LNCaP clone FGC (cell line): ENCODE measurements around the gene CYTH1.

Experiments
- DNase-seq: peaks from one replicate; pipeline ENCODE4 v3.0.0-alpha.2; 2011; ENCODE audit warnings: low read depth
- H3K4me3 ChIP-seq: 2 replicates; pipeline ENCODE4 v1.5.1; 2011; ENCODE audit warnings: mild to moderate bottlenecking, low read depth, low read length, control low read depth
- TF ChIP-seq, protein P1 (sequence below): IDR thresholded peaks from 2 replicates; pipeline ENCODE4 v1.5.1; 2012; ENCODE audit warnings: mild to moderate bottlenecking; ENCODE audit not compliant: control insufficient read depth, insufficient read depth; ENCODE audit errors: extremely low read depth

CYTH1 gene

DNA sequence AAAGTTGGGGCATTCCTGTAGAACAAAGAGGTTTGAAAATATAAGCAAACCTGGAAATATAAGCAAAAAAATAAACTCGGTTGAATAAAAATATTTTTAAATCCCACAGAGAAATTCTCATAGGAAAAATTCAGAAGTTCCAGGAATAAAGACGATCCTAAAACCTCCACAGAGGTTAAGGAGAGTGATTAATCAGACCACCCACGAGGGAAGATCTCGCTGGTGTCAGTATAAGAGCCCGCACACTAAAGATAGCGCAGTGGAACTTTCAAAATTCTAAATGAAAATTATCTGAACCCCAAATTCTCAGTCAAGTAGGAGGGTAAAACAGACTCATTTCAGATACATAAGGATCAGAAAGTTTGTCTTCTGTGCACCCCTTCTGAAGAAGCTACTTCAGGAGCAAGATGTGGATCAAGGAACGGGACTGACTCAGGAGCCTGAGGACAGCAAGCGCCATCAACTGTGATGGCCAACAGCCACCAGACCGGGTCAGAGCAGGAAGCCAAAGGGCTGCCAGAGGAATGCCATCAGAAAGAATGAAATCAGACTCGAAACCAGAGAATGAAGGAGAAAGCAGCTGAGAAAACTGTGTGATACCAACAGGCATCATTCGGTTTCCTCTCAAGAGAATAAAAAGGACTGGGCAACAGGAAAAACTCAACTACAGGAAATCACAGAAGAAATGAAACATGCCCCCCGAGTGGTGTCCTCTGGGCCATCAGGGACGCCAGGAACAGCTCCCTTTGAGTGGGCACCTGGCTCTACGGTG lies 66.9 kb downstream of the CYTH1 start:
- DNase-seq = no peak
- TF ChIP-seq, protein P1, sequence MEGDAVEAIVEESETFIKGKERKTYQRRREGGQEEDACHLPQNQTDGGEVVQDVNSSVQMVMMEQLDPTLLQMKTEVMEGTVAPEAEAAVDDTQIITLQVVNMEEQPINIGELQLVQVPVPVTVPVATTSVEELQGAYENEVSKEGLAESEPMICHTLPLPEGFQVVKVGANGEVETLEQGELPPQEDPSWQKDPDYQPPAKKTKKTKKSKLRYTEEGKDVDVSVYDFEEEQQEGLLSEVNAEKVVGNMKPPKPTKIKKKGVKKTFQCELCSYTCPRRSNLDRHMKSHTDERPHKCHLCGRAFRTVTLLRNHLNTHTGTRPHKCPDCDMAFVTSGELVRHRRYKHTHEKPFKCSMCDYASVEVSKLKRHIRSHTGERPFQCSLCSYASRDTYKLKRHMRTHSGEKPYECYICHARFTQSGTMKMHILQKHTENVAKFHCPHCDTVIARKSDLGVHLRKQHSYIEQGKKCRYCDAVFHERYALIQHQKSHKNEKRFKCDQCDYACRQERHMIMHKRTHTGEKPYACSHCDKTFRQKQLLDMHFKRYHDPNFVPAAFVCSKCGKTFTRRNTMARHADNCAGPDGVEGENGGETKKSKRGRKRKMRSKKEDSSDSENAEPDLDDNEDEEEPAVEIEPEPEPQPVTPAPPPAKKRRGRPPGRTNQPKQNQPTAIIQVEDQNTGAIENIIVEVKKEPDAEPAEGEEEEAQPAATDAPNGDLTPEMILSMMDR = no peak
- H3K4me3 ChIP-seq = no peak overlapping the region

DNA sequence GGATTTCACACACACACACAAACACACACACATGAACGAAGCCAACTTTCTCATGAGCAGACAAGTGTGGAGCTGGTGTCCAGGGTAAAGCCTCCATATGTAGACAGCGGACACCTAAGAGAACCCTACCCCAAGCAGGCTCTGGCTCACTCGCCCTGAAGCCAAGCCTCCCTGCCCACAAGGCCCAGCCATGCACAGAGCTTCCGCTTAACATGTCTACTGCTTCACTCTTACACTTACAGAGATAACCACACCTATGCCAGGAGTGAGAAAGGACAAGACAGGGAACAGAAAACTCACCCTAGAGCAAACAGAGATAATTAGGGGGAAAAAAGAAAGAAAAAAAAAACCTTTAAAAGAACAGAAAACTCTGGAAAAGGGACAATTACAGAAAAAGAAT lies 67.5 kb downstream of the CYTH1 start:
- TF ChIP-seq, protein P1 = no peak
- H3K4me3 ChIP-seq = no peak overlapping the region
- DNase-seq = no peak

DNA sequence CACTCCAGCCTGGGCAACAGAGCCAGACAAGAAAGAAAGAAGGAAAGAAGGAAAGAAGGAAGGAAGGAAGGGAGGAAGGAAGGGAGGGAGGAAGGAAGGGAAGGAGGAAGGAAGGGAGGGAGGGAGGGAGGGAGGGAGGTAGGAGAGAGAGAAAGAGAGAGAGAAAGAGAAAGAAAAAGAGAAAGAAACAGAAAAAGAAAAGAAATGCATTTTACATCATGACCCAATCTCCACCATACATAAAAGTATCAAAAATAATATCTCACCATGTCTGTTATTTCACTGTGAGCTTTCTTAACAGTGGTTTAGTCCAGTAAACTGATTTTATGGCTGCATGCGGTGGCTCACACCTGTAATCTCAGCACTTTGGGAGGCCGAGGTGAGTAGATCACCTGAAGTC lies 70.0 kb downstream of the CYTH1 start:
- no peak overlapping the region for H3K4me3 ChIP-seq
- TF ChIP-seq, protein P1 = no peak

GRCh38 chr17:78710607-78711006 lies 71.5 kb downstream of the CYTH1 start:
- TF ChIP-seq, protein P1 = no peak
- DNase-seq = no peak
- H3K4me3 ChIP-seq = no peak overlapping the region

More for the DNA sequence above, 70.0 kb downstream of the CYTH1 start:
- DNase-seq = no peak

DNA sequence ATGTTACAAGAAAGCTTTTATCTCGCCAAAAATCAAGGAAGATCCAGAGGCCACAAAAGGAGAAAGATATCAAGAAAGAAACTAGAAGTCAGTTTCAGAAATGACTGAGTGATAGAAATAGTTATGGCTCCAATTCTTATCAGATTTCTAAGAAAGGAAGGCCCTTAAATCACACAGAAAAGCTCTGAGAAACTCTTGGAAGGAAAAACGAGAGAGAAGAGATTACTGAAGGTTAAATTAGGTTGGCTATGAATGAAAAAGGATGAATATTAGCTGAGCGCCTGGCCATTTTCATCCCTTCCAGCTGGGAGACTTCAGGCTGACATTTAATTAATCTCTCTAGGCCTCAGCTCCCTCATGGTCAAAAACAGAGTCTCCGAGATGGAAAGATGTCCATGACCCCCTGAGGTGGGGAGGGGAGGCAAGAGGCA lies 72.3 kb downstream of the CYTH1 start:
- TF ChIP-seq, protein P1 = no peak
- H3K4me3 ChIP-seq = no peak overlapping the region
- no peak for DNase-seq

DNA sequence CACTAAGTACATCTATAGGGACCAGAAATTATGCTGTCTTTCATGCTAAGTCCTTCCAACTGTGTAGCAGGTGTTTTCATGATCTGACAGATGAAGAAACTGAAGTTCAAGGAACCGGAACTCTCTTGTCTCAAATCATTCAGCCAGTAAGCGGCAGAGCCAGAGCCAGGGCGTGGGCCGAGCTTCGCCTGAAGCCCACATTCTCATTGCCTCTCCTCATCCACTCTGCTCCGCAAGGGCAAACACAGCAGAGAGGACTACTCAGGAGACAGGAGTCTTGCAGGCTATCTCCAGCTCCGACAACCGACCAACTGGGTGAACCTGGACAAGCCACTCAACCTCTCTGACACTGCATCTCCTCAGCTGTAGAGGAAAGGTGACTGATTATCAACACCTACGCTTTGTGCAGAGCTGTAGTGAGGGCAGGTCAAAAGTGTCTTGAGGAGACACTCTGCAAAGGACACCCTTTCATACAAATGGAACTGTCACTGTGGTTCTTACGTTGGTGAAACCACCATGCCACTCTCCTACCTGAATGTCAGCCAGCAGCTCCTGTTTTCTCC lies 72.9 kb downstream of the CYTH1 start:
- H3K4me3 ChIP-seq = no peak overlapping the region
- DNase-seq = no peak
- TF ChIP-seq, protein P1 = no peak
